ENCODE measurements around the gene MAGEA9B. TPM values are rescaled to one million over a fixed set of nuclear protein-coding genes. Genes with fewer than 3 reads are reported as not detected.

The MAGEA9B gene
- polyA plus RNA-seq, 3 donors: not detected

GRCh38 chrX:149569770-149570169 lies 17.5 kb downstream of the MAGEA9B start:
- TF ChIP-seq, protein P1, sequence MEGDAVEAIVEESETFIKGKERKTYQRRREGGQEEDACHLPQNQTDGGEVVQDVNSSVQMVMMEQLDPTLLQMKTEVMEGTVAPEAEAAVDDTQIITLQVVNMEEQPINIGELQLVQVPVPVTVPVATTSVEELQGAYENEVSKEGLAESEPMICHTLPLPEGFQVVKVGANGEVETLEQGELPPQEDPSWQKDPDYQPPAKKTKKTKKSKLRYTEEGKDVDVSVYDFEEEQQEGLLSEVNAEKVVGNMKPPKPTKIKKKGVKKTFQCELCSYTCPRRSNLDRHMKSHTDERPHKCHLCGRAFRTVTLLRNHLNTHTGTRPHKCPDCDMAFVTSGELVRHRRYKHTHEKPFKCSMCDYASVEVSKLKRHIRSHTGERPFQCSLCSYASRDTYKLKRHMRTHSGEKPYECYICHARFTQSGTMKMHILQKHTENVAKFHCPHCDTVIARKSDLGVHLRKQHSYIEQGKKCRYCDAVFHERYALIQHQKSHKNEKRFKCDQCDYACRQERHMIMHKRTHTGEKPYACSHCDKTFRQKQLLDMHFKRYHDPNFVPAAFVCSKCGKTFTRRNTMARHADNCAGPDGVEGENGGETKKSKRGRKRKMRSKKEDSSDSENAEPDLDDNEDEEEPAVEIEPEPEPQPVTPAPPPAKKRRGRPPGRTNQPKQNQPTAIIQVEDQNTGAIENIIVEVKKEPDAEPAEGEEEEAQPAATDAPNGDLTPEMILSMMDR (IDR thresholded peaks at IDR 0.05): no peak
- H3K4me2 ChIP-seq (replicated peaks; ENCODE audit: extremely low read depth, low read length, poor library complexity, severe bottlenecking): no peak overlapping the region
- no peak overlapping the region for H3K4me3 ChIP-seq (replicated peaks in 1 of 3; ENCODE audit: low read depth in 2 of 3, low read length in 3 of 3)
- H4K20me1 ChIP-seq (ENCODE audit: insufficient read depth, low read length): no peaks in the 10 kb centered on the region
- Mint-ChIP-seq H3K9me3 (peaks cover 0 to 3% (median 0%) of the 10 kb centered on the region in 7 donors), H3K27ac (no peak overlapping the region), H3K27me3 (ENCODE audit: low read depth in 3 of 3) (peaks cover 0 to 3% (median 0%) of the 10 kb centered on the region in 3 donors), H3K36me3 (no peaks in the 10 kb centered on the region), H3K4me3 (no peak overlapping the region), H3K4me1 (no peaks in the 10 kb centered on the region)
- intact Hi-C loops (cut with micrococcal nuclease): no loop called here
- no peaks in the 10 kb centered on the region for H3K36me3 ChIP-seq (replicated peaks in 1 of 2; ENCODE audit: control insufficient read depth in 1 of 2, insufficient read depth in 2 of 2, low read length in 2 of 2)
- no peak for DNase-seq
- no peaks in the 10 kb centered on the region for H3K79me2 ChIP-seq (ENCODE audit: insufficient read depth, low read length)
- H2AFZ ChIP-seq (ENCODE audit: insufficient read depth, low read depth, low read length, poor library complexity, severe bottlenecking): no peak overlapping the region
- H3K27me3 ChIP-seq (ENCODE audit: control insufficient read depth in 2 of 2, insufficient read depth in 2 of 2, low read length in 2 of 2): no peaks in the 10 kb centered on the region
- H3K27ac ChIP-seq (ENCODE audit: low read depth in 1 of 2, low read length in 2 of 2): no peak overlapping the region
- no peaks in the 10 kb centered on the region for H3K4me1 ChIP-seq (ENCODE audit: control insufficient read depth in 1 of 2, insufficient read depth in 2 of 2, low read length in 2 of 2)
- WGBS (ENCODE audit: insufficient coverage): 80% methylated on average over 1 of the region's 2 CpGs
- no peak overlapping the region for H3K9ac ChIP-seq (ENCODE audit: insufficient read depth, low read length, poor library complexity, severe bottlenecking)
- no peaks in the 10 kb centered on the region for H3K9me3 ChIP-seq (replicated peaks in 1 of 2; ENCODE audit: control insufficient read depth in 1 of 2, insufficient read depth in 1 of 2, low read length in 2 of 2)

GRCh38 chrX:149568701-149569296 lies 18.5 kb downstream of the MAGEA9B start:
- TF ChIP-seq, protein P1 (IDR thresholded peaks at IDR 0.05): no peak
- no peaks in the 10 kb centered on the region for H3K36me3 ChIP-seq (replicated peaks in 1 of 2; ENCODE audit: control insufficient read depth in 1 of 2, insufficient read depth in 2 of 2, low read length in 2 of 2)
- no peaks in the 10 kb centered on the region for H3K4me1 Mint-ChIP-seq
- no peaks in the 10 kb centered on the region for H3K27me3 ChIP-seq (ENCODE audit: control insufficient read depth in 2 of 2, insufficient read depth in 2 of 2, low read length in 2 of 2)
- no peaks in the 10 kb centered on the region for H4K20me1 ChIP-seq (ENCODE audit: insufficient read depth, low read length)
- no peak overlapping the region for H3K27ac Mint-ChIP-seq
- H3K9me3 Mint-ChIP-seq: peaks cover 0 to 7% (median 2%) of the 10 kb centered on the region in 7 donors
- intact Hi-C loops (cut with micrococcal nuclease): no loop called here
- no peaks in the 10 kb centered on the region for H3K4me1 ChIP-seq (ENCODE audit: control insufficient read depth in 1 of 2, insufficient read depth in 2 of 2, low read length in 2 of 2)
- WGBS (ENCODE audit: insufficient coverage): no CpG with 5 or more reads among the region's 5 CpGs
- no peak overlapping the region for H3K9ac ChIP-seq (ENCODE audit: insufficient read depth, low read length, poor library complexity, severe bottlenecking)
- peaks cover 0 to 5% (median 1%) of the 10 kb centered on the region in 3 donors for H3K27me3 Mint-ChIP-seq (ENCODE audit: low read depth in 3 of 3)
- no peak overlapping the region for H2AFZ ChIP-seq (ENCODE audit: insufficient read depth, low read depth, low read length, poor library complexity, severe bottlenecking)
- H3K36me3 Mint-ChIP-seq: no peaks in the 10 kb centered on the region
- no peaks in the 10 kb centered on the region for H3K9me3 ChIP-seq (replicated peaks in 1 of 2; ENCODE audit: control insufficient read depth in 1 of 2, insufficient read depth in 1 of 2, low read length in 2 of 2)
- H3K4me3 Mint-ChIP-seq: no peak overlapping the region
- no peak for DNase-seq
- no peak overlapping the region for H3K27ac ChIP-seq (ENCODE audit: low read depth in 1 of 2, low read length in 2 of 2)
- no peak overlapping the region for H3K4me2 ChIP-seq (replicated peaks; ENCODE audit: extremely low read depth, low read length, poor library complexity, severe bottlenecking)
- no peaks in the 10 kb centered on the region for H3K79me2 ChIP-seq (ENCODE audit: insufficient read depth, low read length)
- H3K4me3 ChIP-seq (replicated peaks in 1 of 3; ENCODE audit: low read depth in 2 of 3, low read length in 3 of 3): no peak overlapping the region

Measured in CD14-positive monocyte (primary cell).